Astrocyte of the spinal cord (primary cell): Measurements from ENCODE around the gene SOS1.

Source experiments
- DNase-seq: peaks from one replicate; pipeline ENCODE4 v3.0.0; 2011; ENCODE audit warnings: low read depth, low spot score
- H3K4me3 ChIP-seq: 2 replicates; pipeline ENCODE4 v1.5.1; 2011; ENCODE audit warnings: low read depth, mild to moderate bottlenecking, low read length, moderate library complexity
- CTCF ChIP-seq: IDR thresholded peaks from 2 replicates; pipeline ENCODE4 v1.5.1; 2012; ENCODE audit warnings: low read depth, mild to moderate bottlenecking, low read length, inconsistent platforms
- in situ Hi-C: cut with HindIII; loops from 2 replicates; pipeline ENCODE4 v1.10.0; 2017; ENCODE audit warnings: low sequenced_read_pairs

SOS1 gene

DNA sequence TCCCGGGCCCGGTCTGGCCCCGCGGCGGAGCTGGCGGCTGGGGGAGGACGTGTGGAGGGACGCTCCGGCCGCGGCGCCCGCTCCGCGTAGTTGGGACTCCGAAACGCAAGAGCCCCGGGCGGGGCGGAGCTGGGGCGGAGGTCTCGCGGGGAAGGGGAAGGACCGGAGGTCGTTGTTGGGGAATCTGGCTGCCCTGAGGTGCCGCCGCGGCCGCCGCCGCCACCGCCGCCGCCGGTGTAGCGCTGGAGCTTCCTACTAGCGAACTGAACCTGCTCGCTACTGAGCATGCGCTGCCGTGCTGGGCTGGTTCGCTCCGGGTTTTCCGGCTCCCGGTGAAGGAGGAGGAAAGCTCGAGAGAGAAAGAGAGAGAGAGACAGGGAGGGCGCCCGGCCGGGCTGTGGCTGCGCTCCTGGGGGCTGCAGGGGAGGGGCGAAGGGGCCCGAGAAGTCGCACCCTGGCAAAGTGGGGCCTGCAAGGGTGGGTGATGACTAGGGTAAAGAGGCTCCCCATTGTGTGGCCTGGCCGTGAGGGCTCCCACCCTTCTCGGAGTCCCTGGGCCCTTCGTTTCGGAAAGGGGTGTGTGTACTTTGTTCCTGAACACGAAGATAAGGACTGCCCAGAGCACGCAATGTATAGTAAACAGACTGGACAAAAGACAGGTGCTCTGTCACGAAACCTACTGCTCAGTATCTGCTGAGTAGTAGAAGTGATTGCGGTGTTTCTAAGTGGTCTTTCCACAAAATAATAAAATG, at the start of gene SOS1:
TSS of gene SOS1 (minus strand) at position 281 of the 752 bp plus-strand sequence. CDS start 629 bp downstream, outside the sequence.
- no peak for TF ChIP-seq CTCF
- in situ Hi-C loops, result no loop called here
- DNase-seq, result peak; percentile 95
- peak within 1 kb of the TSS; percentile 76 for H3K4me3 ChIP-seq

DNA sequence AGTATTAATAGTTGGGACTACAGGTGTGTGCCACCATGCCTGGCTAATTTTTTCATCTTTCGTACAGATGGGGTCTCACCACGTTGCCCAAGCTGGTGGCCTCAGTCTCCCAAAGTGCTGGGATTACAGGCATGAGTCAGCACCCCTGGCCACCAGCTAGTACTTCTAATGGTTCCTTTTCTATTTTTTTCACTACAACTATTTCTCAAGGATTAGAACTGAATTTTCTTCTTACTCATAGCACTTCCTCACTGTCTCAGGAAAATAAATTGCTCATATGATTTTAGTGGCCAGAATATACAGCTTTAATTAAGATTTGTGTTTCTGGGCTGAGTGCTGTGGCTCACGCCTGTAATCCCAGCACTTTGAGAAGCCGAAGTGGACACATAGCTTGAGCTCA, 43.2 kb upstream of the SOS1 start:
- in situ Hi-C loops, result no loop called here
- TF ChIP-seq CTCF, result no peak
- no peak overlapping the region for H3K4me3 ChIP-seq
- DNase-seq, result no peak

GRCh38 chr2:39160982-39161381, 40.1 kb upstream of the SOS1 start:
- no peak for DNase-seq
- H3K4me3 ChIP-seq, result no peak overlapping the region
- TF ChIP-seq CTCF, result no peak
- in situ Hi-C loops, result no loop called here

DNA sequence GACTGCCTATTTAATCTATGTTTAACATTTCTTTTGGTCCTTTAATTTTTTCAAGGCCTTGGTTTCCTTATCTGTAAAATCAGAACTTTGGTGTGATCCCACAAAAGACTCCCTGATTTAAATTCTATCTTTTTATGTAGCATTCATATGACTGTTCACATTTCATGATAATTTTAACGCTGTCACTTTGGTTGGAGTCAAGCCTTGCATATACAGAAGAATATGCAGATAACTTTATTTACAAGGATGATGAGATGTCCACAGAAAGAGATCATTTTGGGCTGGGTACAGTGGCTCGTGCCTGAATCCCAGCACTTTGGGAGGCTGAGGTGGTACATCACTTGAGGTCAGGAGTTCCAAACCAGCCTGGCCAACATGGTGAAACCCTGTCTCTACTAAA, 38.4 kb upstream of the SOS1 start:
- TF ChIP-seq CTCF, result no peak
- in situ Hi-C loops, result no loop called here
- DNase-seq, result no peak
- H3K4me3 ChIP-seq, result no peak overlapping the region

DNA sequence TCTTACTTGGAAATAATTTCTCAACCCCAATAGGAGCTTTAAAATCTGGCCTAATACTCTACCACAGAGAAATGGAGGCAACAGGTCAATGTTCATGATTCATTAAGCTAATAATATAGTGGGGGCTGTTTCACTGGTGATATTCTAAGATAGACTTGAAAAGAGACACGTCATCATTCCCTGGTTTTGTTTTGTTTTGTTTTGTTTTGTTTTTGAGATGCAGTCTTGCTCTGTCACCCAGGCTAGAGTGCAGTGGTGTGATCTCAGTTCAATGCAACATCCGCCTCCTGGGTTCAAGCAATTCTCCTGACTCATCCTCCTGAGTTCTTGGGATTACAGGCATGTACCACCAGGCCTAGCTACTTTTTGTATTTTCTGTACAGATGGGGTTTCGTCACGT, 37.5 kb upstream of the SOS1 start:
- TF ChIP-seq CTCF, result no peak
- peak; percentile 18 for DNase-seq
- no peak overlapping the region for H3K4me3 ChIP-seq
- in situ Hi-C loops, result no loop called here

GRCh38 chr2:39156846-39157245, 36.0 kb upstream of the SOS1 start:
- DNase-seq, result no peak
- no peak for TF ChIP-seq CTCF
- H3K4me3 ChIP-seq, result no peak overlapping the region
- in situ Hi-C loops, result no loop called here
